ENCODE results near the gene RBMS1. TPM values are rescaled to one million over a fixed set of nuclear protein-coding genes. Genes with fewer than 3 reads are reported as not detected.

RBMS1 gene
- polyA plus RNA-seq, 1 donor from 2014 or later = 8.4 TPM

DNA sequence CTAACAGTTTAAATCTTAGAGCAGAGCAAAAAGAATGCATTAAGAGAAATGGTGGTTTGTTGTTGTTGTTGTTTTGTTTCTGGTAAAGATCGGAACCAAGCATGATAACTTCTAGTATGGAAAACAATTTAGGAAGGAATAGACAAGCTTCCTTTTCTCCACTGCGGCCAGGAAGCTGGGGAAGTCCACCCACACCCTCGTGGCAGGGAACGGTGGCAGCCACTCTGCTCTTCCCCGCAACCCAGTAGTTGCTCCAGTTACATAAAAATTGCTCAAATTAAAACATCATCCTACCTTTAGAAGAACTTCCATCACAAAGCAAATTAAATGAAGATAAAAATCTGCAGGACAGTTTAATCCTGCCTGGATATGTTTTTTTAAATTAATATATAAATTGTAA lies 113.0 kb downstream of the RBMS1 start:
- no peaks in the 10 kb centered on the region for H4K20me1 ChIP-seq (ENCODE audit: insufficient read depth)
- H3K4me2 ChIP-seq (ENCODE audit: low read length) = no peak overlapping the region
- no peaks in the 10 kb centered on the region for H3K79me2 ChIP-seq (replicated peaks; ENCODE audit: insufficient read depth, low read length)
- H3K27ac ChIP-seq (ENCODE audit: low read length) = no peak overlapping the region
- H3K4me3 ChIP-seq (ENCODE audit: low read length) = no peak overlapping the region
- no peaks in the 10 kb centered on the region for H3K9me3 ChIP-seq (ENCODE audit: low read length)
- TF ChIP-seq SMC3 (conservative IDR thresholded peaks at IDR 0.05; ENCODE audit: poor library complexity) (no peak), MXI1 (conservative IDR thresholded peaks at IDR 0.05; ENCODE audit: poor library complexity, severe bottlenecking) (no peak)
- TF ChIP-seq, protein P1, sequence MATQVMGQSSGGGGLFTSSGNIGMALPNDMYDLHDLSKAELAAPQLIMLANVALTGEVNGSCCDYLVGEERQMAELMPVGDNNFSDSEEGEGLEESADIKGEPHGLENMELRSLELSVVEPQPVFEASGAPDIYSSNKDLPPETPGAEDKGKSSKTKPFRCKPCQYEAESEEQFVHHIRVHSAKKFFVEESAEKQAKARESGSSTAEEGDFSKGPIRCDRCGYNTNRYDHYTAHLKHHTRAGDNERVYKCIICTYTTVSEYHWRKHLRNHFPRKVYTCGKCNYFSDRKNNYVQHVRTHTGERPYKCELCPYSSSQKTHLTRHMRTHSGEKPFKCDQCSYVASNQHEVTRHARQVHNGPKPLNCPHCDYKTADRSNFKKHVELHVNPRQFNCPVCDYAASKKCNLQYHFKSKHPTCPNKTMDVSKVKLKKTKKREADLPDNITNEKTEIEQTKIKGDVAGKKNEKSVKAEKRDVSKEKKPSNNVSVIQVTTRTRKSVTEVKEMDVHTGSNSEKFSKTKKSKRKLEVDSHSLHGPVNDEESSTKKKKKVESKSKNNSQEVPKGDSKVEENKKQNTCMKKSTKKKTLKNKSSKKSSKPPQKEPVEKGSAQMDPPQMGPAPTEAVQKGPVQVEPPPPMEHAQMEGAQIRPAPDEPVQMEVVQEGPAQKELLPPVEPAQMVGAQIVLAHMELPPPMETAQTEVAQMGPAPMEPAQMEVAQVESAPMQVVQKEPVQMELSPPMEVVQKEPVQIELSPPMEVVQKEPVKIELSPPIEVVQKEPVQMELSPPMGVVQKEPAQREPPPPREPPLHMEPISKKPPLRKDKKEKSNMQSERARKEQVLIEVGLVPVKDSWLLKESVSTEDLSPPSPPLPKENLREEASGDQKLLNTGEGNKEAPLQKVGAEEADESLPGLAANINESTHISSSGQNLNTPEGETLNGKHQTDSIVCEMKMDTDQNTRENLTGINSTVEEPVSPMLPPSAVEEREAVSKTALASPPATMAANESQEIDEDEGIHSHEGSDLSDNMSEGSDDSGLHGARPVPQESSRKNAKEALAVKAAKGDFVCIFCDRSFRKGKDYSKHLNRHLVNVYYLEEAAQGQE (IDR thresholded peaks at IDR 0.05; ENCODE audit: borderline replicate concordance) = no peak
- H2AFZ ChIP-seq (ENCODE audit: low read depth, low read length) = no peak overlapping the region
- no peaks in the 10 kb centered on the region for H3K36me3 ChIP-seq (ENCODE audit: insufficient read depth, low read length)
- no peaks in the 10 kb centered on the region for H3F3A ChIP-seq (ENCODE audit: insufficient read depth, low read length, poor library complexity, severe bottlenecking)
- H3K9ac ChIP-seq (ENCODE audit: low read length) = no peak overlapping the region
- no peaks in the 10 kb centered on the region for H3K27me3 ChIP-seq (ENCODE audit: insufficient read depth, low read depth, low read length)
- H3K9me2 ChIP-seq (ENCODE audit: insufficient read depth, low read length) = no peaks in the 10 kb centered on the region

DNA sequence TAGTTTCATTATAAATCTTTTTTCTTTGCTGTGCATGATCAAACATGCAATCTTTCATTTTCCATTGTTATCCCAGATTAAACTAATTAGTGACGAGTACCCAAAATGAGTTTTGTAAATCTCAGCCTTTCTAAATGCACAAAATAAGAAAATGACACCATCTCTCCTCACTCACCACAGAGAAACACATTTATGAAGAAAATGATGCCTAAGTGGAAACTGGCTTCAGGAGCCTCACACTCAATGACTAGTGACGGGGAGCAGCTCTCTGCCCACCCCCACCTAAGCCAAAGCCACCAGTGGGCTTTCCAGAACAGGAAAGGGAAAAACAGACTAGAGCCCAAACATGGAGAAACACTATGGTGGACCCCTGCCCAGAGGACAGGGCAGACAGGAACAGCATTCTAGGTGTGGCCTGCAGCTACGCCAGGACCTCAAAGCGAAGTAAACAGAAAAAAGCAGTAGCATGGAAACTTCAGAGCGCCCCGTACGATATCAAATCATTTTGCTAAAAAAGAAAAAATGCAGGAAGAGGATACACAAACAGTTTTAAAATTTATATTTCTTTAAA lies 113.5 kb downstream of the RBMS1 start:
- no peaks in the 10 kb centered on the region for H3K27me3 ChIP-seq (ENCODE audit: insufficient read depth, low read depth, low read length)
- H4K20me1 ChIP-seq (ENCODE audit: insufficient read depth) = no peaks in the 10 kb centered on the region
- H3K27ac ChIP-seq (ENCODE audit: low read length) = no peak overlapping the region
- H3K9me2 ChIP-seq (ENCODE audit: insufficient read depth, low read length) = no peaks in the 10 kb centered on the region
- H3K4me2 ChIP-seq (ENCODE audit: low read length) = no peak overlapping the region
- TF ChIP-seq, protein P1 (IDR thresholded peaks at IDR 0.05; ENCODE audit: borderline replicate concordance) = no peak
- no peak for TF ChIP-seq POLR2AphosphoS5 (IDR thresholded peaks at IDR 0.05)
- TF ChIP-seq EP300 (conservative IDR thresholded peaks at IDR 0.05; ENCODE audit: poor library complexity, severe bottlenecking) = no peak
- TF ChIP-seq, protein P2, sequence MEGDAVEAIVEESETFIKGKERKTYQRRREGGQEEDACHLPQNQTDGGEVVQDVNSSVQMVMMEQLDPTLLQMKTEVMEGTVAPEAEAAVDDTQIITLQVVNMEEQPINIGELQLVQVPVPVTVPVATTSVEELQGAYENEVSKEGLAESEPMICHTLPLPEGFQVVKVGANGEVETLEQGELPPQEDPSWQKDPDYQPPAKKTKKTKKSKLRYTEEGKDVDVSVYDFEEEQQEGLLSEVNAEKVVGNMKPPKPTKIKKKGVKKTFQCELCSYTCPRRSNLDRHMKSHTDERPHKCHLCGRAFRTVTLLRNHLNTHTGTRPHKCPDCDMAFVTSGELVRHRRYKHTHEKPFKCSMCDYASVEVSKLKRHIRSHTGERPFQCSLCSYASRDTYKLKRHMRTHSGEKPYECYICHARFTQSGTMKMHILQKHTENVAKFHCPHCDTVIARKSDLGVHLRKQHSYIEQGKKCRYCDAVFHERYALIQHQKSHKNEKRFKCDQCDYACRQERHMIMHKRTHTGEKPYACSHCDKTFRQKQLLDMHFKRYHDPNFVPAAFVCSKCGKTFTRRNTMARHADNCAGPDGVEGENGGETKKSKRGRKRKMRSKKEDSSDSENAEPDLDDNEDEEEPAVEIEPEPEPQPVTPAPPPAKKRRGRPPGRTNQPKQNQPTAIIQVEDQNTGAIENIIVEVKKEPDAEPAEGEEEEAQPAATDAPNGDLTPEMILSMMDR (IDR thresholded peaks at IDR 0.05; ENCODE audit: poor library complexity, severe bottlenecking) = no peak
- no peaks in the 10 kb centered on the region for H3F3A ChIP-seq (ENCODE audit: insufficient read depth, low read length, poor library complexity, severe bottlenecking)
- H3K36me3 ChIP-seq (ENCODE audit: insufficient read depth, low read length) = no peaks in the 10 kb centered on the region
- H2AFZ ChIP-seq (ENCODE audit: low read depth, low read length) = no peak overlapping the region
- no peaks in the 10 kb centered on the region for H3K79me2 ChIP-seq (replicated peaks; ENCODE audit: insufficient read depth, low read length)
- no peak overlapping the region for H3K9ac ChIP-seq (ENCODE audit: low read length)
- H3K4me3 ChIP-seq (ENCODE audit: low read length) = no peak overlapping the region
- H3K9me3 ChIP-seq (ENCODE audit: low read length) = no peaks in the 10 kb centered on the region

All from neural cell (in vitro differentiated cells).